HG03060 (cell line): Measurements from ENCODE around the gene TRIML2.
"Not testable (repeated sequence)": the region's sequence is repeated elsewhere in the genome, so short reads cannot be mapped to it uniquely, and the experiment has no call there.

ENCODE experiments used
- ATAC-seq: cut with Tn5 transposase; IDR thresholded peaks from one replicate; pipeline ENCODE4 v1.9.1; 2021; ENCODE audit warnings: low read depth, moderate number of reproducible peaks; ENCODE audit not compliant: unreplicated experiment

Gene TRIML2

DNA sequence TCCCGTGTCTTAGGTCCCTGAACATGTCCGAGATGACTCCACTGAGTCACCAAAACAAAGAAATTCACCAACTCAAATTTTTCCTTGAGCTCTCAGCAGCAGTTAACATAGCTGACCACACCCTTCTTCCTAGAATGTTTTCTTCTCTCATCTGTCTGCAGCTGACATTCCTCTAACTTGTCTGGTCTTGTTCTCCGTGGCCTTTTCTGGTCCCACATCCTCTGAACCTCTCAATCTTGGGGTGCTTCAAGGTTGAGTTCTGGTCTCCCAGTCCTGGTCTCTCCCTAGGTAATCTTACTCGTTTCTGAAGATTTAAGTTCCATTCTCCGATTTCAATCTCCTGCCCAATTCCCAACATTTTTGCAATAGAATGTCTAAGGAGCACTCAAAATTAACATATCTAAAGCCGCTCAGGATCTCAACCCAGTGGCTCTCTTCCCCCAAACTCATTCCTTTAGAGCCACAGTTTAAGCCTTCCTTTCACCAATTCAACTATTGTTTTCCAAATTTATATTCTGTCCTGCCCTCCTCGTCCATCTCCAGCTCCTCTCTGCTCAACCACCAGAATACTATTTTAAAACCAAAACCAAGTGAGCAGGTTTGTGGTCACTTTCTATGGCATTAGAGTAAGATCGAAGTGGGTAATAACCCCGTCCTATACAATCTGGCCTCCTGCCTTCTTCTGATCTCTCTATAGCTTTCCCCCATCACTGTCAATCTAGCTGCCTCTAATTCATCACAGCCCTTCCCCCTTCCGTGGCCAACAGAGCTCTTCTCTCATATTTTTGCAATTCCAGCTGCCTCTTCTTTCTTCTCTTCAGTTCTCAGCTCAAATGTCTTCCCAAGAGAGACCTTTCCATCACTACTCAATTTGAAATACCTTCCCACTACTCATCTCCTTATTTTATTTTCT, 1.2 kb downstream of the TRIML2 start:
- ATAC-seq = no peak

DNA sequence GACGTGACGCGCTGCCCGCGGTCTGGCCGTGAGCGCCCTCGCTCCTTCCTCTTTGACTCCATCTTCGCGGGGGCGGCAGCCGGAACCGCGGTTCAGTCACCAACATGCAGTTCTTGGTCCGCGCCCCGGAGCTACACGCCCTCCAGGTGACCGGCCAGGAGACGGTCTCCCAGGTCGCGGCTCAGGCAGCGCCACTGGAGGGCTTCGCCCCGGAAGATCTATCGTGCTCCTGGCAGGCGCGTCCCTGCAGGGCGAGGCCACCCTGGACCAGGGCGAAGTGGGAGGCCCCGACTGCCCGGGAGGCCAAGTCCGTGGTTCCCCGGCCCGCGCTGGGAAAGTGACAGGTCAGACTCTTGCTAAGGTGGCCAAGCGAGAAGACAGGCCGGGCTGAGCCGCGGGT, 2.9 kb downstream of the TRIML2 start:
- no peak for ATAC-seq

DNA sequence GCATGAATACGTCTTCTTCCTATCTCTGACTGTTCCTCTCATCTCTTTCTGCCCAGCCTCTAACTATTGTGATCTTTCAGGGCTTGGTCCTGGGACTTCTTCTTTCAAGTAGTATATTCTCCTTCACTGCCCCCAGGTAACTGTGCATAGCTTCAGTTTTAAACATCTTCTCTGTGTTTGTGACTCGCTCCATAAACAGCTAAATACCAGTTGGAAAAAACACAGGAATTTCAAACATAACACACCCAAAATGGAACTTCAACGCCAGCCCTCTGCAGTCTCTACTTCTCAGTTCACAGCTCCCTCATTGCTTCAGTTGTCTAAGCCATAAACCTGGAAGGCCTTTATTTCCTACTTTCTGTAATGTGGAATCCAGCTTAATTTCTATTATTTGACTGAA, 16.6 kb downstream of the TRIML2 start:
- no peak for ATAC-seq

DNA sequence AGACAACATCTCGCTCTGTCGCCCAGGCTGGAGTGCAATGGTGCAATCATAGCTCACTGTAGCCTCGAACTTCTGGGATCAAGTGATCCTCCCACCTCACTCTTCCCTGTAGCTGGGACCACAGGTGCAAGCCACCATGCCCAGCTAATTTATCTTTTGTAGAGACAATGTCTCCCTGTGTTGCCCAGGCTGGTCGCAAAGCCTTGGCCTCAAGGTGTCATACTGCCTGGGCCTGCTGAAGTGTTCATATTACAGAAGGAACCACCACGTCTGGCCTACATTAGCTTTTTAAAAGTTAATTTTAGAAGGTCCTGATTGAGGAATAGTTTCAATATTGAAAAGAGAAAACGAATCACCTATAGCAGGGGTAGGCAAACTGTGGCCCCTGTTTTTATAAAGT, 22.5 kb downstream of the TRIML2 start:
- no peak for ATAC-seq

DNA sequence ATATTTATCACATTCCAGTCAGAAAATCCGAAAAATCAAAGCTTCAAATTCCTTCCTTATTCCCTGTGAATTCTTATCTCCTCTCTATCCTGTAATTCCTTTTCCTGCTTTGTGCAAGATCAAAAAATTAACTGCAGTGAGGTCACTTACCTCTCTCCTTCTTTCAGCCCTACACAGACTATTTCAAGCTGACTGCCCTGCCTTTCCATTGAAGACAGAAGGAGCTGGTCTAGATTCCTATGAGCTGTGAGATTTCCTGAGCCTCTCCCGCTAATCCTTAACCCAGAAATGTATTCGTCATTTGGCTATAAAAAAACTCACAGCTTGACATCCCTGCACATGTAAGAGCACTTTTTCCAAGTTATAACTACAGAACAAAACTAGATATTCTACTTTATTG, 26.6 kb downstream of the TRIML2 start:
- no peak for ATAC-seq

DNA sequence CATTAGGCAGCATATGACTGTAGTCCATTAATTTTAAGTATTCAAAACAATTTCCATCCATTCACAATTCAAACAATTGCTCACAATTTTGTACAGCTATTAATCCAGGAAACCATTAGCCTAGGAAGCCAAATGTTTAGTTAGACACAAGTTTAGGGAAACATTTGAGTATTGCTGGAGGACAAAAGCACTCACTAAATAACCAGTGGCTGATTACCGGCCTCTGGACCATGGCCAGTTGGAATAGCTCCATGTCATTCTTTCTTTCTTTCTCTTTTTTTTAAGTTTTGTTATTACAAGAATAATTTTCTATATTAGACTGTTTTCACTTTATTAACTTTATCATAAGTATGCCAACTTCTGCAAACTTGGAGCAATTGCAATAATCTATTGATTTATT, 31.3 kb downstream of the TRIML2 start:
- no peak for ATAC-seq

DNA sequence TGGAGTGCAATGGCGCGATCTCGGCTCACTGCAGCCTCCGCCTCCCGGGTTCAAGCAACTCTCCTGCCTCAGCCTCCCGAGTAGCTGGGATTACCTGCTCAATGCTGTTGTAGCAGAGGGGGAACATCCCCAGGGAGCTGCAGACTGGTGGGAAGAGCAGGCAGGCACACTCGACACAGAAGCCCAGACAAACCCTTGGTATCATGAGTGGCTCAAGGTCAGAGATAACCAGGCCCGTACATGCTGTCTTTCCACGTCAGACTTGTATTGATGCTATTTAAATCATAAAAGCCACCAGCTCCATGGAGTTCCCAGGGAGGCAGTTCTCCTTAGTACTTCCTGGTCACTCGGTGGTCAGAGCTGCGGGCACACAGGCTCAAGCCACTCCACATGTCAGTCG, 33.2 kb downstream of the TRIML2 start:
- no peak for ATAC-seq

DNA sequence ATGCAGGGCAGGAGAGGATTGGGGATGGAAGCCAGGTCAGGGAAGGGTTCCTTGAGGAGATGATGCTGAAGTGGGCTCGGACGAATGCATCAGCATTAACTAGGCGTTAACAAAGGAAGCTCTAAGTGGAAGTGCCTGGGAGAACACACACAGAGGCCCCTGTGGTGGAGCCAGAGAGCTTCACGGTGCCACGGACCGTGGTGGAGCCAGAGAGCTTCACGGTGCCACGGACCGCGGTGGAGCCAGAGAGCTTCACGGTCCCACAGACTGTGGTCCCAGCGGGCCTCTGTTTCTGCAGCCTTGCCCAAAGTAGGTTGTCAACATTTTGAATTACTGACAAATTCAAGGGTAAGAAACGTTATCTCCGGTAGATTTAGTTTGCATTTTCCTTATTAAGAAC, 48.3 kb downstream of the TRIML2 start:
- ATAC-seq = no peak

DNA sequence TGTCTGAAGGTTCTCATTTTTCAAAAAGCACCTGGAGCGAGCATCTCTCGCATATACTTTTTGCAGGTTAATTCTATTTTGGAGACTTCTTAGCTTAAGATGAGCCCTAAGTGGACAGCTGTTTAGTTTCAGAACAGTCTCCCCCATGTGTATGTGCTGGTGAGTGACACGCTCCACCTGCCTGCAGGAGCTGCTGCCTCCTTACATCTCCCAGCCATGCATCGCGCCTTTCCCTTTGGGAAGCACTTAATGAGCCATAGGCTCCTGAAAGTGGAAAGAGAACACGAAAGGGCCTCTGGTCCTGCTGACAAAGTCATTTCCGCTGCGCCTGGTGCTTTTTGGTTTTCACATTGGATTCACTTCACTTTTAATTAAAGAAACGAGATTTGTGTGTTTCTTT, 56.1 kb downstream of the TRIML2 start:
- no peak for ATAC-seq

DNA sequence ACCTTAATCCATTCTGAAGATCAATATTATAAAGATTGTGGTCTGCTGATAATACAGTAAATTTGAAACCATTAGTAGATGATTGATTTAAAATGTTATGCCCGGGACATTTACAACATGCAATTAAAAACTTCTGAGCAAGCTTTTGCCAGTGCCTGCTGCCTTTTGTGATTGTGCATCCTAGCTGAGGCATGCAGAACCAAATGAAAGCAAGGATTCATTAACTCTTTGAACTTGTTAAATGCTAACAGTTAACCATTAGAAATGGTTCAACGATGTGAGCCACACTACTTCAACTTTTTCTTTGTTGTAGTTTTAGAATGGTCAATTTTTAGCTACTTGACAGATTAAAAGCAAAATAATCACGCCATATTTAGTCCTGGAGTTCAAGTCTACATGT, 62.7 kb downstream of the TRIML2 start:
- no peak for ATAC-seq

DNA sequence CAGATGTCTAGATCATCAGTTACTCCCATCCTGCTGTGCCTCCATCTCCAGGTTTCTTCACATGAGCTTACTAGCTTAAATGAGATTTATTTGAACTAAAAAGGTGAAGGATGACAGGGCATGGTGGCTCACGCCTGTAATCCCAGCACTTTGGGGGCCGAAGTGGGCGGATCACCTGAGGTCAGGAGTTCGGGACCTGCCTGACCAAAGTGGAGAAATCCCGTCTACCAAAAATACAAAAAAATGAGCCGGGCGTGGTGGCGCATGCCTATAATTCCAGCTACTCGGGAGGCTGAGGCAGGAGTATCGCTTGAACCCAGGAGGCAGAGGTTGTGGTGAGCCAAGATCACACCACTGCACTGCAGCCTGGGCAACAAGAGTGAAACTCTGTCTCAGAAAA, 63.9 kb downstream of the TRIML2 start:
- ATAC-seq = not testable (repeated sequence)

DNA sequence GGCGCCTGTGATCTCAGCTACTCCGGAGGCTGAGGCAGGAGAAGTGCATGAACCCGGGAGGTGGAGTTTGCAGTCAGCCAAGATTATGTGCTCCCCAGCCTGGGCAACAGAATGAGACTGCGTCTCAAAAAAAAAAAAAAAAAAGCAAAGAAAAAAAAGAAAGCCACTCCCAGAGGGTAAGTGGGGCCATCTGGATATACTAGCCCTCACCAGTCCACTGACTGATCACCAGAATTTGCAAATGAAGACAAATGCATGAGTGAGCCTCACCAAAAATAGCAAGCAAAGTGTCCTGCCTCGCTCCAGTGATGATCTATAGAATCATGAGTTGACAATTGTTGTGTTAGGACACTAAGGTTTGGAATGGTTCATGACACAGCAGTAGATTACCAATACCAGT, 66.2 kb downstream of the TRIML2 start:
- ATAC-seq = no peak

DNA sequence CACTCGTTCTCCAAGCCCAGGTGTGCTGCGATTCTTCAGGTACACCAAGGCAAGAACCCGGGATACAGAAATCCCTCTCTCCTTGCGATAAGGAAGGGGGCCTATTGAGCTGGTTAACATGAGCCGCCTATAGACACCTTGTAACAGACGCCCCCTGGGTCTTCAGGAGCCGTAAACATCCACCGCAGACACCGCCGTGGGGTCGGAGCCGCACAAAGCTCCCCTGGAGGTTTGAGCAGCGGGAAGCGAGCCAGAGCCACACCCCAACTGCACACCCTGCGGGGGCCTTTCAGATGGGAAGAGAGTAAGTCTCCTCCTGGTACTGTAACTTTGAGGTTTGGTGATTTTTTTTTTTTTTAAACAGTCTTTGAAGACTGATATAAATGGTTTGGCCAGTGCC, 67.2 kb downstream of the TRIML2 start:
- ATAC-seq = no peak

DNA sequence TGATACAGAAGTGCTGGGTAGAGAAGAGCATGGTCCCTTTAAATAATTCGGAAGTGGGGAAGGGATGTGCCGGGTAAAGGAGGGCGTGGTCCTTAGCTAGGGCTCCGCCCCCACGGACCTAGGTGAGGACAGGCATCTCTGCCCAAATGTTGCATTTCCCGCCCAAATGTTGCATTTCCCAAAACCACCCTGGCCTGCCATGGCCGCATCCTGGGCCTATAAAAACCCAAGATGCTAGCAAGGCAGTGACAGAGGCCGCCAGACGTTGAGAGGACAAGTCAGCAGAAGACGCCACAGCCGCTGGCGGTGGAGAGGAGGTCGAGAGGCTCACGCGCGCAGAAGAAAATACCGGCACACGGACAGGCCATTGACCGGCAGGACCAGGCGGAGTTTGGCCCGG, 67.7 kb downstream of the TRIML2 start:
- ATAC-seq = no peak
